HUES48 (cell line): Measurements from ENCODE around the gene OSBPL3.

Source experiments
- H3K27ac ChIP-seq: one replicate; pipeline ENCODE4 v1.7.0; 2013; ENCODE audit warnings: low read depth, low read length, inconsistent platforms
- H3K27me3 ChIP-seq: 2 replicates; pipeline ENCODE4 v1.6.1; 2013; ENCODE audit warnings: mild to moderate bottlenecking, low read length; ENCODE audit not compliant: control insufficient read depth, insufficient read depth
- H3K36me3 ChIP-seq: 2 replicates; pipeline ENCODE4 v1.6.1; 2013; ENCODE audit warnings: low read length; ENCODE audit not compliant: control insufficient read depth, insufficient read depth
- H3K4me1 ChIP-seq: 2 replicates; pipeline ENCODE4 v1.6.1; 2013; ENCODE audit warnings: mild to moderate bottlenecking, low read length; ENCODE audit not compliant: control insufficient read depth, insufficient read depth
- H3K4me3 ChIP-seq: 2 replicates; pipeline ENCODE4 v1.5.1; 2013; ENCODE audit warnings: mild to moderate bottlenecking, low read depth, low read length
- H3K9ac ChIP-seq: 2 replicates; pipeline ENCODE4 v1.6.1; 2013; ENCODE audit warnings: mild to moderate bottlenecking, low read depth, low read length, moderate library complexity
- H3K9me3 ChIP-seq: 2 replicates; pipeline ENCODE4 v1.6.1; 2013; ENCODE audit warnings: low read length; ENCODE audit not compliant: control insufficient read depth, insufficient read depth

The OSBPL3 gene

GRCh38 chr7:24817339-24817738 lies 162.6 kb downstream of the OSBPL3 start:
- Histone ChIP-seq H3K9ac (no peak overlapping the region), H3K9me3 (no peaks in the 10 kb centered on the region), H3K4me3 (no peak overlapping the region), H3K27ac (no peak overlapping the region), H3K4me1 (peaks cover 4% of the 10 kb centered on the region; the same call in 1 of the 2 replicates), H3K27me3 (no peaks in the 10 kb centered on the region), H3K36me3 (no peaks in the 10 kb centered on the region)

- Histone ChIP-seq H3K27me3 (no peaks in the 10 kb centered on the region), H3K9me3 (no peaks in the 10 kb centered on the region), H3K9ac (no peak overlapping the region), H3K4me3 (no peak overlapping the region), H3K36me3 (no peaks in the 10 kb centered on the region), H3K4me1 (peaks cover 4% of the 10 kb centered on the region; the same call in 1 of the 2 replicates), H3K27ac (no peak overlapping the region)
Observed at GRCh38 chr7:24816868-24817267, 163.1 kb downstream of the OSBPL3 start.

DNA sequence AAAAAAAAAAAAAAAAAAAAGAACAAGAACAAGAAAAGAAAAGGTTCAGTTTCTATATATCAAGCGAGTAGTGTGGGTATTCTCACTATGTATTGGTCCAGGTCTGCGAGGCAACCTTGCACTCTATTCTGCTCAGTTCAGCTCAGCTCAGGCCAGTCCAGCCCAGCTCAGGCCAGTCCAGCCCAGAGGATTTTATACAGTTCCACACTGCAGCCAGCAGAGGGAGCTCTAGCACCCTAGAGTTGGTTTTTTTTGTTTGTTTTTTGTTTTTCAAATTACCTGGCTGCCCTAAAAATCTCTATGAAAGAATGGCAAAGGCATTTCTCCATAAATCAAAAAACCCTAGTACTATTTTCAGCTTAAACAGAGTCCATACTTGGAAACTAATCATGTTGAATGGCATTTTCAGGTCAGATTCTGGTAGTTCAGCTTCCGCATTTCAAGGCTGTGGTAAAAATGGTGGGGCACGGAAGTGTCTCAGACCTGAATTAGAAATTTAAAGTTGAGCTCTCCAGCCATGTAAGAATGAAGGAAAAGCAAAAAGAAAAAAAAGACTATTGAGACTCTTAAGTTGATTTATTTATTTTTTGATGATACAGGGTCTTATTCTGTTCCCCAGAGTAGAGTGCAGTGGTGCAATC lies 167.6 kb downstream of the OSBPL3 start:
- no peak overlapping the region for H3K27ac ChIP-seq

DNA sequence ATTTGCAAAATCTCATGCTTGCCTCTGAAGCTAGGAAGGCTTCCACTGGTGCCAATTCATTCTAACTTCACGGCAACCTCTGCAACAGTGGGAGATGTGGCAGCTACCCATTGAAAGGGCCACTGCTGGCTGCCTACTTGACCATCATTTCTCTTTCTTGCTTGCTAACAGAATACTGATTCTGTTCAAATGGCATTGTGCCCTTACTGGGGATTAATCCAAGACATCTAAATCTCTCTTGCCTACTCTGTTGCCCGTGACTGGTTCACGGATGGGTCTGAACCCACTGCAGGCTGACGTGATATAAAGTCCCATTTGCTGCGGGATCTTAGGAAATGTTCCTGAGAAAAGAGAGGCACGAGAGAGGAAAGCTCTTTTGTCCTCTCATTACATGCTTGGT lies 171.5 kb downstream of the OSBPL3 start:
- no peaks in the 10 kb centered on the region for H3K9me3 ChIP-seq
- H3K27ac ChIP-seq, result no peak overlapping the region
- no peak overlapping the region for H3K4me3 ChIP-seq
- peaks cover 2% of the 10 kb centered on the region; the same call in 1 of the 2 replicates for H3K4me1 ChIP-seq
- H3K27me3 ChIP-seq, result no peaks in the 10 kb centered on the region
- peaks cover 2% of the 10 kb centered on the region for H3K36me3 ChIP-seq
- H3K9ac ChIP-seq, result no peak overlapping the region

More for the DNA sequence above, 167.6 kb downstream of the OSBPL3 start:
- Histone ChIP-seq H3K9me3 (no peaks in the 10 kb centered on the region), H3K36me3 (peaks cover 2% of the 10 kb centered on the region), H3K4me1 (peaks cover 2% of the 10 kb centered on the region; the same call in 1 of the 2 replicates), H3K27me3 (no peaks in the 10 kb centered on the region), H3K4me3 (no peak overlapping the region), H3K9ac (no peak overlapping the region)

GRCh38 chr7:24802300-24802699 lies 177.7 kb downstream of the OSBPL3 start:
- Histone ChIP-seq H3K9ac (no peak overlapping the region), H3K27me3 (no peaks in the 10 kb centered on the region), H3K36me3 (0 out of 2 replicates have a peak, but pooled peaks cover 3% of the 10 kb centered on the region), H3K9me3 (no peaks in the 10 kb centered on the region), H3K27ac (no peak overlapping the region), H3K4me1 (0 out of 2 replicates have a peak, but pooled peaks cover 6% of the 10 kb centered on the region), H3K4me3 (no peak overlapping the region)

DNA sequence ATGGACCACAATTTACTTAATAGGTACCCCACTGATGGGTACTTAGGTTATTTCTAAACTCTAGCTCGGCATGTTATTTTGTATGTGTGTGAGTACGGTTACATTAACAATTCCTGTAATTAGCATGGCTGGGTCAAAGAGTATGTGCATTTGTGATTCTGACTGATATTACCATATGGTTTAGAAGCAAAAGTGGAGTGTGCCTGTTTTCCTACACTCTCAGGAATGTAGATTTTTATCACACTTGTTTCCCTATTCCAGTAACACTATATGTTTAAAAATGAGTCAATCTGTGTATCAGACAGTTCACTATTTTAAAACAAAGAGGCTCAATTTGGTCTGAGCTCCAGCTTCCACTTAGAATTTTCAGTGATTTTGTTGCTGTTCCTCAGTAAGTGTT lies 178.1 kb downstream of the OSBPL3 start:
- no peak overlapping the region for H3K27ac ChIP-seq
- no peaks in the 10 kb centered on the region for H3K9me3 ChIP-seq
- no peak overlapping the region for H3K4me3 ChIP-seq
- H3K27me3 ChIP-seq, result no peaks in the 10 kb centered on the region
- H3K4me1 ChIP-seq, result 0 out of 2 replicates have a peak, but pooled peaks cover 6% of the 10 kb centered on the region
- no peak overlapping the region for H3K9ac ChIP-seq
- H3K36me3 ChIP-seq, result 0 out of 2 replicates have a peak, but pooled peaks cover 3% of the 10 kb centered on the region

- Histone ChIP-seq H3K9me3 (no peaks in the 10 kb centered on the region), H3K4me3 (no peak overlapping the region), H3K9ac (no peak overlapping the region), H3K4me1 (0 out of 2 replicates have a peak, but pooled peaks cover 6% of the 10 kb centered on the region), H3K27me3 (no peaks in the 10 kb centered on the region), H3K27ac (no peak overlapping the region), H3K36me3 (0 out of 2 replicates have a peak, but pooled peaks cover 3% of the 10 kb centered on the region)
Observed at GRCh38 chr7:24800667-24801066, 179.3 kb downstream of the OSBPL3 start.

- Histone ChIP-seq H3K27ac (no peak overlapping the region), H3K27me3 (no peaks in the 10 kb centered on the region), H3K36me3 (0 out of 2 replicates have a peak, but pooled peaks cover 3% of the 10 kb centered on the region), H3K4me3 (no peak overlapping the region), H3K4me1 (0 out of 2 replicates have a peak, but pooled peaks cover 6% of the 10 kb centered on the region), H3K9ac (no peak overlapping the region), H3K9me3 (no peaks in the 10 kb centered on the region)
Observed at GRCh38 chr7:24800073-24800472, 179.9 kb downstream of the OSBPL3 start.

DNA sequence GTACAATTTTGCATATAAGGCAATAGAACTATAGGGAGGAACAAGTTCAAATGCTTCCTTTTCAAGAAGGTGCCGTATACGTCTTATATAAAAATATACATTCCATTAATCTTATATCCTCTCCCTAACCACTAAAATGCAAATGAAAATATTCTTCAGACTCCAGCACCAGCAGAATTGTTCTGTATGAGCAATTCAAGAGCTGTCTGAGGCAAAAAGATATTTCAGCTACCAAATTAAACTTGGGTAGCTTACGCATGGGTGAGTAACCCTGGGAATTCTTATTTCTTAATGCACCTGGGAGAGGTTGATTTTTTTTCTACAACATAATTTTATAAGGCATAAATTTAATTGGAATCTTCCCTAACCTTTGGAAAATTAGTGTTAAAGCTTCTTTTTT lies 180.5 kb downstream of the OSBPL3 start:
- H3K27ac ChIP-seq, result no peak overlapping the region
- no peaks in the 10 kb centered on the region for H3K9me3 ChIP-seq
- H3K4me1 ChIP-seq, result 0 out of 2 replicates have a peak, but pooled peaks cover 6% of the 10 kb centered on the region
- H3K9ac ChIP-seq, result no peak overlapping the region
- no peak overlapping the region for H3K4me3 ChIP-seq
- H3K36me3 ChIP-seq, result 0 out of 2 replicates have a peak, but pooled peaks cover 3% of the 10 kb centered on the region
- H3K27me3 ChIP-seq, result no peaks in the 10 kb centered on the region

GRCh38 chr7:24798261-24798660 lies 181.7 kb downstream of the OSBPL3 start:
- Histone ChIP-seq H3K4me3 (no peak overlapping the region), H3K4me1 (0 out of 2 replicates have a peak, but pooled peaks cover 6% of the 10 kb centered on the region), H3K27ac (no peak overlapping the region), H3K27me3 (no peaks in the 10 kb centered on the region), H3K9me3 (no peaks in the 10 kb centered on the region), H3K9ac (no peak overlapping the region), H3K36me3 (0 out of 2 replicates have a peak, but pooled peaks cover 3% of the 10 kb centered on the region)

DNA sequence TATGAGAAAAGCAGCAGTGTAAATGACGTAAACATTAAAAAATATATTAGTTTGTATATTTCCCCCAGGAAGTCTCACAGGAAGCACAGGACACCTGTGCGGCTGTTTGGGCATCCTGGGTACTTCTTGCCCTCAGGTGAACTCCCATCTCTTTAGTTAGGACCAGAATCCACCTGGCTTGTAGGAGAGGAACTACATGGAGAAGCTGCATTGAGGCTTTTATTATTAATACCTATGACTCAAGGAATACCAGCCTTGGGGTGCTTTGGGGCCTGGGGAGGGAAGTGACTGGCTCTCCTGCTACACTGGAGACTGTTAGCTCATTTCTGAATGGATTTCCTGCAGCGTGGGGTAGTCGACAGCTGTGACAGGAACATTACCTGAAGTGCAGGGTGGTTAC lies 182.7 kb downstream of the OSBPL3 start:
- no peak overlapping the region for H3K27ac ChIP-seq
- 0 out of 2 replicates have a peak, but pooled peaks cover 3% of the 10 kb centered on the region for H3K36me3 ChIP-seq
- 0 out of 2 replicates have a peak, but pooled peaks cover 1% of the 10 kb centered on the region for H3K4me1 ChIP-seq
- no peaks in the 10 kb centered on the region for H3K27me3 ChIP-seq
- H3K4me3 ChIP-seq, result no peak overlapping the region
- H3K9me3 ChIP-seq, result no peaks in the 10 kb centered on the region
- H3K9ac ChIP-seq, result no peak overlapping the region
